Glutamatergic neuron (in vitro differentiated cells): Measurements from ENCODE around the gene COPS8. TPM values are rescaled to one million over a fixed set of nuclear protein-coding genes. Genes with fewer than 3 reads are reported as not detected.
A peak's percentile ranks its signal among the peaks of the same experiment; 100 is the strongest.

Source experiments
- DNase-seq: peaks from one replicate; pipeline ENCODE4 v3.0.0; 2022
- H3K27ac Mint-ChIP-seq: one replicate; pipeline ENCODE4 v1.8.0; 2020; ENCODE audit warnings: mild to moderate bottlenecking, mixed read lengths, inconsistent platforms; ENCODE audit not compliant: unreplicated experiment
- H3K27me3 Mint-ChIP-seq: one replicate; pipeline ENCODE4 v1.8.0; 2020; ENCODE audit warnings: mild to moderate bottlenecking, moderate library complexity, mixed read lengths, inconsistent platforms; ENCODE audit not compliant: unreplicated experiment
- H3K36me3 Mint-ChIP-seq: one replicate; pipeline ENCODE4 v1.8.0; 2020; ENCODE audit warnings: mild to moderate bottlenecking, mixed read lengths, inconsistent platforms; ENCODE audit not compliant: unreplicated experiment
- H3K4me1 Mint-ChIP-seq: one replicate; pipeline ENCODE4 v1.8.0; 2020; ENCODE audit warnings: mild to moderate bottlenecking, low read depth, mixed read lengths, inconsistent platforms; ENCODE audit not compliant: unreplicated experiment
- H3K4me3 Mint-ChIP-seq: one replicate; pipeline ENCODE4 v1.8.0; 2020; ENCODE audit warnings: mild to moderate bottlenecking, mixed read lengths, inconsistent platforms; ENCODE audit not compliant: unreplicated experiment
- H3K9me3 Mint-ChIP-seq: one replicate; pipeline ENCODE4 v1.8.0; 2020; ENCODE audit warnings: mild to moderate bottlenecking, moderate library complexity, mixed read lengths, inconsistent platforms; ENCODE audit not compliant: unreplicated experiment
- total RNA-seq: library from RNA; stranded (reverse); fragmentation: NEBNext Ultra II Directional; extraction: Animal tissue kit (Norgen Biotek cat#: 25700); gene quantifications from one replicate; pipeline ENCODE4 v1.2.1, GENCODE V29; 2021; ENCODE audit not compliant: unreplicated experiment
- TF ChIP-seq, protein P1 (sequence below): fragments of 200-600 bp; sonication (generic); IDR thresholded peaks from one replicate; pipeline ENCODE4 v1.5.0; 2021; ENCODE audit not compliant: partially characterized antibody, unreplicated experiment

Gene COPS8
- total RNA-seq, 1 donor from 2014 or later: 55.8 TPM

DNA sequence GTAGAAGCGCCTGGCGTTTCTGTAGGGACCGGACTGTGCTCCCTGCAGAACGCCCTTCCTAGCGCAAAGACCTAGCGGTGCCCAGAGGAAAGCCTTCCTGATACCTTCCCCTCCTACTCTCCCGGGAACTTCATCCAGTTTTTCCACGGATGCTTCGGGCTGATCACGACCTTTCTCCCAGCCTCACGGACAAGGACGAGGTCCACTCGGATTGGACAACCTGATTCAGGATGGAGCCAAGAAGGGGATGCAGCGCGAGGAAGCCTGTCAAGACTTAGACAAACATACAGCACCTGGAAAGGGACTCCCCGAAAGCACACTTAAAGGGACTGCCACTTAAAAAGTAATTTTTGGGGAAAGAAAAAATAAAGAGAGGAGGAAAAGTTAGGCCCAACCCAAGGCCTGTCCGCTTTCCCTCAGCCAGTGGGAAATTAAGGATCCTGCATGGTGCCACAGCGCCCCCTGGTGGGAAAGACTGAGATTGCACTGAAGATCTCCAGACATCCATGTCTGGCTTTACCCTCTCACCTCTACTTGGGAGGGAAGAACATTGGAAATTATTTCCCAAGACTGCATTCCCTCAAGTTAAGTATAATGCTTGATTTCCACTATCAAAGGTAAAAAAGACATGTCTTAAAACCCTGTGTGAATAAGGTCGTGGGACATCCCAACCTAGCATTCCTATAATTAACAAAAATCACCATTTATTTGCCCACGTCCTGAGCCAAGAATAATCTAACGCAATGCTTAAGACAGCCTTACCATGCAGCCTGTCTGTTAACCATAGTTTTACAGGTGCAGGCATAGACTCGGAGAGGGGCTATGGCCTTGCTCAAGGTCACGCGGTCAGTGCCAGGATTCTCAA is 13.4 kb upstream of the COPS8 start:
- TF ChIP-seq, protein P1, sequence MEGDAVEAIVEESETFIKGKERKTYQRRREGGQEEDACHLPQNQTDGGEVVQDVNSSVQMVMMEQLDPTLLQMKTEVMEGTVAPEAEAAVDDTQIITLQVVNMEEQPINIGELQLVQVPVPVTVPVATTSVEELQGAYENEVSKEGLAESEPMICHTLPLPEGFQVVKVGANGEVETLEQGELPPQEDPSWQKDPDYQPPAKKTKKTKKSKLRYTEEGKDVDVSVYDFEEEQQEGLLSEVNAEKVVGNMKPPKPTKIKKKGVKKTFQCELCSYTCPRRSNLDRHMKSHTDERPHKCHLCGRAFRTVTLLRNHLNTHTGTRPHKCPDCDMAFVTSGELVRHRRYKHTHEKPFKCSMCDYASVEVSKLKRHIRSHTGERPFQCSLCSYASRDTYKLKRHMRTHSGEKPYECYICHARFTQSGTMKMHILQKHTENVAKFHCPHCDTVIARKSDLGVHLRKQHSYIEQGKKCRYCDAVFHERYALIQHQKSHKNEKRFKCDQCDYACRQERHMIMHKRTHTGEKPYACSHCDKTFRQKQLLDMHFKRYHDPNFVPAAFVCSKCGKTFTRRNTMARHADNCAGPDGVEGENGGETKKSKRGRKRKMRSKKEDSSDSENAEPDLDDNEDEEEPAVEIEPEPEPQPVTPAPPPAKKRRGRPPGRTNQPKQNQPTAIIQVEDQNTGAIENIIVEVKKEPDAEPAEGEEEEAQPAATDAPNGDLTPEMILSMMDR: peak; percentile 100
- H3K4me1 Mint-ChIP-seq: peaks cover 13% of the 10 kb centered on the region
- peak; percentile 92 for DNase-seq
- H3K27me3 Mint-ChIP-seq: peaks cover 2% of the 10 kb centered on the region
- H3K4me3 Mint-ChIP-seq: no peak overlapping the region
- H3K36me3 Mint-ChIP-seq: no peaks in the 10 kb centered on the region
- peaks cover 6% of the 10 kb centered on the region for H3K9me3 Mint-ChIP-seq
- H3K27ac Mint-ChIP-seq: no peak overlapping the region

GRCh38 chr2:237073552-237073951 is 12.1 kb upstream of the COPS8 start:
- Mint-ChIP-seq H3K36me3 (no peaks in the 10 kb centered on the region), H3K4me3 (no peak overlapping the region), H3K27me3 (peaks cover 2% of the 10 kb centered on the region), H3K9me3 (peaks cover 6% of the 10 kb centered on the region), H3K4me1 (peaks cover 13% of the 10 kb centered on the region), H3K27ac (peak overlapping the region; percentile 6)
- no peak for DNase-seq
- TF ChIP-seq, protein P1: no peak

GRCh38 chr2:237074211-237074993 is 11.3 kb upstream of the COPS8 start:
- H3K9me3 Mint-ChIP-seq: peaks cover 6% of the 10 kb centered on the region
- H3K4me1 Mint-ChIP-seq: peaks cover 13% of the 10 kb centered on the region
- H3K36me3 Mint-ChIP-seq: no peaks in the 10 kb centered on the region
- H3K27me3 Mint-ChIP-seq: peaks cover 2% of the 10 kb centered on the region
- TF ChIP-seq, protein P1: no peak
- no peak overlapping the region for H3K27ac Mint-ChIP-seq
- no peak for DNase-seq
- no peak overlapping the region for H3K4me3 Mint-ChIP-seq

DNA sequence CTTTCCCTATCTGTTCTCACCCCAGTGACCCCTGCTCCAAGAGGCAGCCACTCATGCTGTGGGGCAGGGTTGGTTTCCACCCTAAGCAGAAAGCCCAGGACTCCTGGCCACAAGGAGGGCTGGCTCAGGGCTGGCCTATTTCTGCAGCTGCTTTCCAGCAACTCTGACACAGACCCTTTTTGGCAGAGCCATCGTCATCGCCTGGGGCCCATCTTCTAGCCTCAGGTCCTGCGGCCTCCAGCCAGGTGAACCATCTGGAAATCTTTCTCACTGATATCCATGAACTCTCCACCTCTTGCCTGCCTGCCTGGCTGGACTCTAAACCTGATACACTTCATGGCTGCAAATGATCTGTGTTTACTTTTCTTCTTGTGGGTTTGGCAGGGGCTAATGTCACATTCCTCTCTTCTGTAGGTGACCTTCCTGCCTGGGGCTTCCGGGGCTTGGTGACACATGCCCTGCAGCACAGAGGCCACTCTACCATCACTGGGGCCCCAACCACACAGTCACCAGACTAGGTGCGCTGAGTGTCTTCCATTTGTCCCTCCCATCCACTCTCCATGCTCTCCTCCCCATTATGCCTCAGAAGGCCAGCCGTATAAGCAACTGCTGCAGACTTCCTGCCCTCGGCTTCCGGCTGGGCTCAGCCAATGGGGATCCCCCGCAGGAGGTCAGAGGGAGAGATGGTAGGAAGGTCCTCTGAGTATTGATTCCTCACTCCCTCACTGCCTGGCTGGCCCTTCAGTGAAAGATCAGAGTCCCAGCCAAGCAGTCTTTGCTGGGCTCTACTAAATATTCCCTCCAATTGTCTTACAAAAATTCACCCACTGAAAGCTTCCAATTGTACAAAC is 9.7 kb upstream of the COPS8 start:
- peaks cover 13% of the 10 kb centered on the region for H3K4me1 Mint-ChIP-seq
- H3K27ac Mint-ChIP-seq: no peak overlapping the region
- TF ChIP-seq, protein P1: no peak
- DNase-seq: no peak
- peaks cover 6% of the 10 kb centered on the region for H3K9me3 Mint-ChIP-seq
- no peaks in the 10 kb centered on the region for H3K36me3 Mint-ChIP-seq
- no peak overlapping the region for H3K4me3 Mint-ChIP-seq
- peaks cover 2% of the 10 kb centered on the region for H3K27me3 Mint-ChIP-seq
